GM12878 (cell line): Measurements from ENCODE around the gene OTULINL. TPM values are rescaled to one million over a fixed set of nuclear protein-coding genes. Genes with fewer than 3 reads are reported as not detected.

ENCODE experiments used
- ATAC-seq: fragments of 200-7000 bp; cut with Tn5 transposase; 3 replicates; pipeline ENCODE4 v1.9.1; 2020; ENCODE audit warnings: mild to moderate bottlenecking, moderate library complexity
- BruUV-seq: library from RNA; stranded (reverse); fragments of 400-500 nt; replicated peaks from 2 replicates; lab custom pipeline; 2021; lab: Mats Ljungman, UMichigan
- CTCF ChIA-PET: fragments of 300-600 bp; sonication (Branson Sonifier 250); formaldehyde crosslinking; extraction: SDS; loops from one replicate; lab custom pipeline; 2021; ENCODE audit warnings: inconsistent platforms; lab: Yijun Ruan, JAX
- POLR2A ChIA-PET: fragments of 350-600 bp; formaldehyde crosslinking; extraction: SDS; loops from one replicate; lab custom pipeline; 2021; ENCODE audit warnings: inconsistent platforms; lab: Charles Lee
- RAD21 ChIA-PET: fragments of 300-600 bp; sonication (Branson Sonifier 250); formaldehyde crosslinking; loops from one replicate; lab custom pipeline; 2023; ENCODE audit warnings: antibody characterized with exemption; ENCODE audit not compliant: unreplicated experiment; lab: Charles Lee
- SMC1A ChIA-PET: fragments of 300-600 bp; sonication (Branson Sonifier 250); formaldehyde crosslinking; loops from one replicate; lab custom pipeline; 2023; ENCODE audit not compliant: unreplicated experiment, uncharacterized antibody; lab: Charles Lee
- DNase-seq: peaks from one replicate; pipeline ENCODE4 v3.0.0-alpha.2; 2011; ENCODE audit warnings: low read depth, low spot score
- FAIRE-seq: peaks from 3 replicates; lab custom pipeline; 2011; peaks lifted over from hg19 to GRCh38; lab: Jason Lieb, UNC
- H2AFZ ChIP-seq: 2 replicates; pipeline ENCODE4 v1.6.0; 2011; ENCODE audit warnings: low read depth, low read length, control low read depth; ENCODE audit not compliant: control insufficient read depth
- H3K27ac ChIP-seq: 2 replicates; pipeline ENCODE4 v1.5.1; 2011; ENCODE audit warnings: control low read depth; ENCODE audit not compliant: control insufficient read depth, insufficient read depth
- H3K27me3 ChIP-seq, 2 experiments: replicated peaks in 1 of 2; 2 replicates each; pipeline versions ENCODE4 v1.6.0 to v1.6.1; 2011; ENCODE audit warnings: low read length in 1 of 2; ENCODE audit not compliant: control insufficient read depth in 2 of 2, insufficient read depth in 2 of 2
- H3K36me3 ChIP-seq, 2 experiments: 2 replicates each; pipeline ENCODE4 v1.5.1; 2011; ENCODE audit warnings: low read length in 1 of 2; ENCODE audit not compliant: control insufficient read depth in 2 of 2, insufficient read depth in 2 of 2
- H3K4me1 ChIP-seq: 2 replicates; pipeline ENCODE4 v1.6.1; 2011; ENCODE audit warnings: mild to moderate bottlenecking, low read length, moderate library complexity, mixed read lengths; ENCODE audit not compliant: control insufficient read depth, insufficient read depth
- H3K4me2 ChIP-seq: 2 replicates; pipeline ENCODE4 v1.6.0; 2011; ENCODE audit warnings: control low read depth; ENCODE audit not compliant: control insufficient read depth, insufficient read depth
- H3K4me3 ChIP-seq: fragments of 200-600 bp; sonication (generic); 2 replicates; pipeline ENCODE4 v1.5.1; 2016
- H3K79me2 ChIP-seq: 2 replicates; pipeline ENCODE4 v1.6.0; 2011; ENCODE audit warnings: low read length; ENCODE audit not compliant: control insufficient read depth, insufficient read depth
- H3K9ac ChIP-seq: 2 replicates; pipeline ENCODE4 v1.8.0; 2011; ENCODE audit warnings: low read length, control low read depth, mixed read lengths; ENCODE audit not compliant: control insufficient read depth, insufficient read depth
- H3K9me3 ChIP-seq: replicated peaks from 3 replicates; pipeline ENCODE4 v1.5.1; 2011; ENCODE audit warnings: mild to moderate bottlenecking, low read length; ENCODE audit not compliant: control insufficient read depth, insufficient read depth
- H4K20me1 ChIP-seq: 2 replicates; pipeline ENCODE4 v1.6.0; 2011; ENCODE audit not compliant: control insufficient read depth, insufficient read depth
- ATF7 ChIP-seq: fragments of 450-650 bp; IDR thresholded peaks from 2 replicates; pipeline ENCODE4 v1.6.1; 2016; ENCODE audit warnings: low read depth, mild to moderate bottlenecking
- CBX5 ChIP-seq: sonication (generic); IDR thresholded peaks from 2 replicates; pipeline ENCODE4 v1.6.1; 2016; ENCODE audit warnings: low read depth, moderate library complexity, mild to moderate bottlenecking, inconsistent platforms
- CHD4 ChIP-seq: fragments of 200-600 bp; sonication (generic); IDR thresholded peaks from 2 replicates; pipeline ENCODE4 v1.6.1; 2016; ENCODE audit warnings: mild to moderate bottlenecking
- CREM ChIP-seq: IDR thresholded peaks from 2 replicates; pipeline ENCODE4 v1.6.1; 2014; ENCODE audit warnings: antibody characterized with exemption, low read depth
- MTA3 ChIP-seq: IDR thresholded peaks from 2 replicates; pipeline ENCODE4 v1.6.1; 2012; ENCODE audit warnings: low read length, inconsistent platforms, borderline replicate concordance
- RELA ChIP-seq: fragments of 450-650 bp; IDR thresholded peaks from 2 replicates; pipeline ENCODE4 v1.8.0; 2014; ENCODE audit warnings: borderline replicate concordance; ENCODE audit not compliant: partially characterized antibody
- SMC3 ChIP-seq: IDR thresholded peaks from 2 replicates; pipeline ENCODE4 v1.6.1; 2011; ENCODE audit warnings: low read length, improper control_type of control experiment, borderline replicate concordance
- TAF1 ChIP-seq: IDR thresholded peaks from 2 replicates; pipeline ENCODE4 v1.6.1; 2011; ENCODE audit warnings: mild to moderate bottlenecking, low read depth, low read length, borderline replicate concordance
- WGBS: methylation state at CpG from one replicate; pipeline ENCODE4 v1.1.6; 2016; ENCODE audit warnings: low lambda C conversion rate; ENCODE audit not compliant: insufficient replicate concordance, insufficient coverage; ENCODE audit errors: missing lambda C conversion rate; 5-methylcytosine and 5-hydroxymethylcytosine counted together
- in situ Hi-C: fragments of 300-500 bp; cut with MboI; formaldehyde crosslinking; loops from 9 replicates; pipeline ENCODE4 v1.14.3; 2018; ENCODE audit warnings: mixed read lengths
- intact Hi-C: fragments of 100-400 bp; cut with micrococcal nuclease; formaldehyde crosslinking; loops from one replicate; pipeline ENCODE4 v1.14.2; 2022; ENCODE audit not compliant: unreplicated experiment
- polyA plus RNA-seq, 11 experiments: library from polyadenylated mRNA; depleted of rRNA in 4 of 11; unstranded in 6 of 11; stranded (reverse) in 5 of 11; fragments of >200 nt; fragmentation: Nextera tagmentation in 4 of 11; fragmentation: Illumina TruSeq in 1 of 11; extraction: Ambion mirVana in 4 of 11; extraction: Trizol in 1 of 11; gene quantifications; 1 replicate in 1 of 11; 2 replicates in 10 of 11; pipeline versions ENCODE4 v1.2.1 to v1.2.3, GENCODE V29; 2011 to 2016; ENCODE audit warnings: inconsistent platforms in 2 of 11, missing spikeins in 2 of 11, low read depth in 1 of 11
- total RNA-seq, 4 experiments: library from RNA; depleted of rRNA in 3 of 4; stranded (reverse); fragments of >200 nt in 3 of 4; fragmentation: Illumina TruSeq in 1 of 4; extraction: Trizol in 1 of 4; gene quantifications; 2 replicates each; pipeline versions ENCODE4 v1.2.1 to v1.2.3, GENCODE V29; 2013 to 2021
- TF ChIP-seq, protein P1 (sequence below): IDR thresholded peaks from 2 replicates; pipeline ENCODE4 v1.6.1; 2012; ENCODE audit warnings: low read depth, low read length, improper control_type of control experiment
- TF ChIP-seq, protein P2 (sequence below): IDR thresholded peaks from 2 replicates; pipeline ENCODE4 v1.6.1; 2011; ENCODE audit warnings: low read depth, mild to moderate bottlenecking, low read length, moderate library complexity, borderline replicate concordance; ENCODE audit errors: extremely low read depth

The OTULINL gene
- total and polyA plus RNA-seq, 10 of the 15 experiments (the other 5 are each of a cell fraction or from before 2014, with no cell fraction given), result 0.60 to 4.7 (median 1.8) TPM

- CTCF ChIA-PET, result no interaction called here
- intact Hi-C loops, result no loop called here
- H3K4me2 ChIP-seq, result no peak overlapping the region
- FAIRE-seq (no peak), DNase-seq (no peak)
- BruUV-seq, result no TSS peak
- POLR2A ChIA-PET, result no interaction called here
- H2AFZ ChIP-seq, result no peak overlapping the region
- H3K9ac ChIP-seq, result no peak overlapping the region
- RAD21 ChIA-PET, result no interaction called here
- H4K20me1 ChIP-seq, result no peaks in the 10 kb centered on the region
- no peak overlapping the region for H3K4me3 ChIP-seq
- H3K27ac ChIP-seq, result no peak overlapping the region
- SMC1A ChIA-PET, result interaction anchor here (1.3 kb wide), 1 partner anchor 458 kb away, joined by 3 read pairs; no protein-coding TSS in a partner anchor
- no peaks in the 10 kb centered on the region; the same call in 2 of the 3 replicates for H3K9me3 ChIP-seq
- no peaks in the 10 kb centered on the region for H3K4me1 ChIP-seq
- H3K27me3 ChIP-seq, result no peaks in the 10 kb centered on the region
- TF ChIP-seq SMC3 (no peak), RELA (no peak), ATF7 (no peak), MTA3 (no peak), CHD4 (no peak), TAF1 (no peak), CBX5 (no peak), CREM (no peak)
- TF ChIP-seq, protein P1, sequence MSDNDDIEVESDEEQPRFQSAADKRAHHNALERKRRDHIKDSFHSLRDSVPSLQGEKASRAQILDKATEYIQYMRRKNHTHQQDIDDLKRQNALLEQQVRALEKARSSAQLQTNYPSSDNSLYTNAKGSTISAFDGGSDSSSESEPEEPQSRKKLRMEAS, result no peak
- TF ChIP-seq, protein P2, sequence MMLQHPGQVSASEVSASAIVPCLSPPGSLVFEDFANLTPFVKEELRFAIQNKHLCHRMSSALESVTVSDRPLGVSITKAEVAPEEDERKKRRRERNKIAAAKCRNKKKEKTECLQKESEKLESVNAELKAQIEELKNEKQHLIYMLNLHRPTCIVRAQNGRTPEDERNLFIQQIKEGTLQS, result no peak
- TF ChIP-seq, all 136 proteins: peak for 0
- ATAC-seq, result no peak
- in situ Hi-C loops, result no loop called here
- 20% methylated on average over 3 of the region's 3 CpGs for WGBS
- H3K36me3 ChIP-seq, result no peaks in the 10 kb centered on the region
- H3K79me2 ChIP-seq, result no peaks in the 10 kb centered on the region
These were observed 36.3 kb upstream of the OTULINL start for GRCh38 chr5:14545308-14545707.
